ENCODE data around the gene ABCB8.

DNA sequence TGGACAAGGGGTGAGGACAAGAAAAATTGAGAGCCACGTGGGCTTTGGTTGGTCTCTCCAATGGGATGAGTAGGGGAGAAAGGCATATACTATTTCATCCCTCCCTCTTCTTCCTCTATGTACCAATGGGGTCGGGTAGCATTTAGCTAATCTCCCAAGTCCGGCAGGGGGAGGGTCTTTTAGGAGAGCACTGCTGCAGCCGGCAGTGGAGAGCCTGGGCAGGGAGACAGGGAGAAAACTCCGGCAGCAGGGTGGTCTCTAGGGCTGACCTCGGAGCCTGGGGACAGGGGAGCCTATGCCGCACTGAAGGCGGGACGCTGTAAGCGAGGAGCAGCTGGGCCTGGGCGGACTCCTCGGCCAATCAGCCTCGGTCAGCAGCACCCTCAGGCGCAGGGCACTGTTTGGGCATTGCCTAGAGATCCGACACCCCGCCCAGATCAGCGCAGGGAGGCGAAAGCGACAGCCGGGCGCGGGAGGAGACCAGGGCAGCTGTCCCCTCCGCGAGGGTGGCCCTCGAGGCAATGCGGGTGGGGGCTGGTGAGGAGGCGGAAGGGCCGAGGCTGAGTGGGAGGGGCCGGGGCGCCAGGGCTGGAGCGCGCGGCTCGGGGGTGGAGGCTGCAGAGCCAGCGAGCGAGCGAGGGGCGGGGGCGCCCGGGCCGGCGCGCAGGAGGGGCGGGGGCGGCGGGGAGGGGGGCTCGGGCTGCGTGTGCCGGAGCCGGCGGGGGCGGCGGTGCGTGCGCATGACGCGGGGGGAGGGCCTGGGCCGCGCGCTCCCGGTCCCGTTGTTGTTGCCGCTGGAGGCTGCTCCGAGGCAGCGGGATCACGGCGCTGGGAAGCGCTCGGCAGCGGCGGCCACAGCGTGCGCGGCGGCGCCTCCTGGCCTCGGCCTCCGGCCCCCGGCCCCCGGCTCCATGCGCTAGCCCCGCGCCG is 57.7 kb downstream of the ABCB8 start, which contains the start of gene AGAP3:
- TF ChIP-seq, protein P1, sequence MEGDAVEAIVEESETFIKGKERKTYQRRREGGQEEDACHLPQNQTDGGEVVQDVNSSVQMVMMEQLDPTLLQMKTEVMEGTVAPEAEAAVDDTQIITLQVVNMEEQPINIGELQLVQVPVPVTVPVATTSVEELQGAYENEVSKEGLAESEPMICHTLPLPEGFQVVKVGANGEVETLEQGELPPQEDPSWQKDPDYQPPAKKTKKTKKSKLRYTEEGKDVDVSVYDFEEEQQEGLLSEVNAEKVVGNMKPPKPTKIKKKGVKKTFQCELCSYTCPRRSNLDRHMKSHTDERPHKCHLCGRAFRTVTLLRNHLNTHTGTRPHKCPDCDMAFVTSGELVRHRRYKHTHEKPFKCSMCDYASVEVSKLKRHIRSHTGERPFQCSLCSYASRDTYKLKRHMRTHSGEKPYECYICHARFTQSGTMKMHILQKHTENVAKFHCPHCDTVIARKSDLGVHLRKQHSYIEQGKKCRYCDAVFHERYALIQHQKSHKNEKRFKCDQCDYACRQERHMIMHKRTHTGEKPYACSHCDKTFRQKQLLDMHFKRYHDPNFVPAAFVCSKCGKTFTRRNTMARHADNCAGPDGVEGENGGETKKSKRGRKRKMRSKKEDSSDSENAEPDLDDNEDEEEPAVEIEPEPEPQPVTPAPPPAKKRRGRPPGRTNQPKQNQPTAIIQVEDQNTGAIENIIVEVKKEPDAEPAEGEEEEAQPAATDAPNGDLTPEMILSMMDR (IDR thresholded peaks at IDR 0.05), result no peak
- TF ChIP-seq POLR2A (IDR thresholded peaks at IDR 0.05), result no peak
